GM12878 (cell line): ENCODE results near the gene EFTUD2. TPM values are rescaled to one million over a fixed set of nuclear protein-coding genes. Genes with fewer than 3 reads are reported as not detected.

ENCODE experiments used
- ATAC-seq: fragments of 200-7000 bp; cut with Tn5 transposase; 3 replicates; pipeline ENCODE4 v1.9.1; 2020; ENCODE audit warnings: mild to moderate bottlenecking, moderate library complexity
- BruUV-seq: library from RNA; stranded (reverse); fragments of 400-500 nt; replicated peaks from 2 replicates; lab custom pipeline; 2021; lab: Mats Ljungman, UMichigan
- CTCF ChIA-PET: fragments of 300-600 bp; sonication (Branson Sonifier 250); formaldehyde crosslinking; extraction: SDS; loops from one replicate; lab custom pipeline; 2021; ENCODE audit warnings: inconsistent platforms; lab: Yijun Ruan, JAX
- POLR2A ChIA-PET: fragments of 350-600 bp; formaldehyde crosslinking; extraction: SDS; loops from one replicate; lab custom pipeline; 2021; ENCODE audit warnings: inconsistent platforms; lab: Charles Lee
- RAD21 ChIA-PET: fragments of 300-600 bp; sonication (Branson Sonifier 250); formaldehyde crosslinking; loops from one replicate; lab custom pipeline; 2023; ENCODE audit warnings: antibody characterized with exemption; ENCODE audit not compliant: unreplicated experiment; lab: Charles Lee
- SMC1A ChIA-PET: fragments of 300-600 bp; sonication (Branson Sonifier 250); formaldehyde crosslinking; loops from one replicate; lab custom pipeline; 2023; ENCODE audit not compliant: unreplicated experiment, uncharacterized antibody; lab: Charles Lee
- DNase-seq: peaks from one replicate; pipeline ENCODE4 v3.0.0-alpha.2; 2011; ENCODE audit warnings: low read depth, low spot score
- FAIRE-seq: peaks from 3 replicates; lab custom pipeline; 2011; peaks lifted over from hg19 to GRCh38; lab: Jason Lieb, UNC
- H2AFZ ChIP-seq: 2 replicates; pipeline ENCODE4 v1.6.0; 2011; ENCODE audit warnings: low read depth, low read length, control low read depth; ENCODE audit not compliant: control insufficient read depth
- H3K27ac ChIP-seq: 2 replicates; pipeline ENCODE4 v1.5.1; 2011; ENCODE audit warnings: control low read depth; ENCODE audit not compliant: control insufficient read depth, insufficient read depth
- H3K27me3 ChIP-seq, 2 experiments: replicated peaks in 1 of 2; 2 replicates each; pipeline versions ENCODE4 v1.6.0 to v1.6.1; 2011; ENCODE audit warnings: low read length in 1 of 2; ENCODE audit not compliant: control insufficient read depth in 2 of 2, insufficient read depth in 2 of 2
- H3K36me3 ChIP-seq, 2 experiments: 2 replicates each; pipeline ENCODE4 v1.5.1; 2011; ENCODE audit warnings: low read length in 1 of 2; ENCODE audit not compliant: control insufficient read depth in 2 of 2, insufficient read depth in 2 of 2
- H3K4me1 ChIP-seq: 2 replicates; pipeline ENCODE4 v1.6.1; 2011; ENCODE audit warnings: mild to moderate bottlenecking, low read length, moderate library complexity, mixed read lengths; ENCODE audit not compliant: control insufficient read depth, insufficient read depth
- H3K4me2 ChIP-seq: 2 replicates; pipeline ENCODE4 v1.6.0; 2011; ENCODE audit warnings: control low read depth; ENCODE audit not compliant: control insufficient read depth, insufficient read depth
- H3K4me3 ChIP-seq: fragments of 200-600 bp; sonication (generic); 2 replicates; pipeline ENCODE4 v1.5.1; 2016
- H3K79me2 ChIP-seq: 2 replicates; pipeline ENCODE4 v1.6.0; 2011; ENCODE audit warnings: low read length; ENCODE audit not compliant: control insufficient read depth, insufficient read depth
- H3K9ac ChIP-seq: 2 replicates; pipeline ENCODE4 v1.8.0; 2011; ENCODE audit warnings: low read length, control low read depth, mixed read lengths; ENCODE audit not compliant: control insufficient read depth, insufficient read depth
- H3K9me3 ChIP-seq: replicated peaks from 3 replicates; pipeline ENCODE4 v1.5.1; 2011; ENCODE audit warnings: mild to moderate bottlenecking, low read length; ENCODE audit not compliant: control insufficient read depth, insufficient read depth
- H4K20me1 ChIP-seq: 2 replicates; pipeline ENCODE4 v1.6.0; 2011; ENCODE audit not compliant: control insufficient read depth, insufficient read depth
- CEBPB ChIP-seq, 2 experiments: fragments of 150-350 bp in 1 of 2; IDR thresholded peaks; 2 replicates each; pipeline ENCODE4 v1.6.1; 2012 to 2014; ENCODE audit warnings: low read depth in 2 of 2, low read length in 2 of 2, borderline replicate concordance in 1 of 2, inconsistent platforms in 1 of 2
- CREM ChIP-seq: IDR thresholded peaks from 2 replicates; pipeline ENCODE4 v1.6.1; 2014; ENCODE audit warnings: antibody characterized with exemption, low read depth
- GABPA ChIP-seq: IDR thresholded peaks from 2 replicates; pipeline ENCODE4 v1.6.1; 2014; ENCODE audit warnings: antibody characterized with exemption, low read depth, mild to moderate bottlenecking, inconsistent platforms
- GATAD2B ChIP-seq: fragments of 450-650 bp; conservative IDR thresholded peaks from 2 replicates; pipeline ENCODE4 v1.6.1; 2017; ENCODE audit warnings: low read depth, mild to moderate bottlenecking, moderate library complexity
- HCFC1 ChIP-seq: fragments of 150-350 bp; IDR thresholded peaks from 2 replicates; pipeline ENCODE4 v1.6.1; 2014; ENCODE audit warnings: low read length
- NFYB ChIP-seq: IDR thresholded peaks from 2 replicates; pipeline ENCODE4 v1.6.1; 2011; ENCODE audit warnings: low read depth, mild to moderate bottlenecking, low read length, improper control_type of control experiment, moderate library complexity; ENCODE audit not compliant: insufficient read depth
- ZNF274 ChIP-seq: IDR thresholded peaks from one replicate; pipeline ENCODE4 v1.8.0; 2011; ENCODE audit not compliant: insufficient read length, insufficient read depth
- WGBS: methylation state at CpG from one replicate; pipeline ENCODE4 v1.1.6; 2016; ENCODE audit warnings: low lambda C conversion rate; ENCODE audit not compliant: insufficient replicate concordance, insufficient coverage; ENCODE audit errors: missing lambda C conversion rate; 5-methylcytosine and 5-hydroxymethylcytosine counted together
- in situ Hi-C: fragments of 300-500 bp; cut with MboI; formaldehyde crosslinking; loops from 9 replicates; pipeline ENCODE4 v1.14.3; 2018; ENCODE audit warnings: mixed read lengths
- intact Hi-C: fragments of 100-400 bp; cut with micrococcal nuclease; formaldehyde crosslinking; loops from one replicate; pipeline ENCODE4 v1.14.2; 2022; ENCODE audit not compliant: unreplicated experiment
- polyA plus RNA-seq, 11 experiments: library from polyadenylated mRNA; depleted of rRNA in 4 of 11; unstranded in 6 of 11; stranded (reverse) in 5 of 11; fragments of >200 nt; fragmentation: Nextera tagmentation in 4 of 11; fragmentation: Illumina TruSeq in 1 of 11; extraction: Ambion mirVana in 4 of 11; extraction: Trizol in 1 of 11; gene quantifications; 1 replicate in 1 of 11; 2 replicates in 10 of 11; pipeline versions ENCODE4 v1.2.1 to v1.2.3, GENCODE V29; 2011 to 2016; ENCODE audit warnings: inconsistent platforms in 2 of 11, missing spikeins in 2 of 11, low read depth in 1 of 11
- total RNA-seq, 4 experiments: library from RNA; depleted of rRNA in 3 of 4; stranded (reverse); fragments of >200 nt in 3 of 4; fragmentation: Illumina TruSeq in 1 of 4; extraction: Trizol in 1 of 4; gene quantifications; 2 replicates each; pipeline versions ENCODE4 v1.2.1 to v1.2.3, GENCODE V29; 2013 to 2021
- TF ChIP-seq, protein P1 (sequence below): fragments of 450-650 bp; IDR thresholded peaks from 2 replicates; pipeline ENCODE4 v1.6.1; 2014; ENCODE audit warnings: mild to moderate bottlenecking
- TF ChIP-seq, protein P2 (sequence below): fragments of 150-350 bp; IDR thresholded peaks from 2 replicates; pipeline ENCODE4 v1.6.1; 2016; ENCODE audit warnings: low read depth, low read length
- TF ChIP-seq, protein P3 (sequence below): fragments of 150-350 bp; IDR thresholded peaks from 2 replicates; pipeline ENCODE4 v1.6.1; 2014; ENCODE audit warnings: mild to moderate bottlenecking, low read depth, low read length

EFTUD2 gene
- total and polyA plus RNA-seq, 10 of the 15 experiments (the other 5 are each of a cell fraction or from before 2014, with no cell fraction given), result 33.0 to 198 (median 126) TPM

DNA sequence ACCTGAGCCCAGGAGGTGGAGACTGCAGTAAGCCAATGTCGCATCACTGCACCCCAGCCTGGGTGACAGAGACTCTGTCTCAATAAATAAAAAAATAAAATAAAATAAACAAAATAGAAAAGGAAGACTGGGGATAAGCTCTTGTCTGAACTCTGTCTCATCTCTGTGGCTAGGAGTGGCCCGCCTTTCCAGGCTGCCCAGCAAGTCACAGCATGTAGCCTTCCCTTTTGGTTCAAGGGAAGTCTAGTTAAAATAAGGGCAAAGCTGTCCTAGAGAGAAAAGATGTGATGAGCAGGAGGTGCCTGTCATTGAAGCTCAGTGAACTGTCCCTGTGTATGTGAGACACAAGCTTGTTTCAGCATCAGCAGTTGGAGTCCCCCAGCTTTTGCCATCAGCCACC is 18.8 kb upstream of the EFTUD2 start:
- Histone ChIP-seq H4K20me1 (no peaks in the 10 kb centered on the region), H3K9ac (no peak overlapping the region), H3K36me3 (no peaks in the 10 kb centered on the region), H2AFZ (no peak overlapping the region), H3K4me3 (no peak overlapping the region), H3K27me3 (peaks cover 0 to 3% of the 10 kb centered on the region in 2 experiments; a peak in 2 of 4 replicates), H3K4me2 (no peak overlapping the region), H3K4me1 (peaks cover 12% of the 10 kb centered on the region), H3K9me3 (no peaks in the 10 kb centered on the region), H3K79me2 (no peaks in the 10 kb centered on the region), H3K27ac (no peak overlapping the region)
- no TSS peak for BruUV-seq
- no peak for ATAC-seq
- DNase-seq, result no peak
- CTCF ChIA-PET, result interaction anchor here (1.0 to 6.9 kb wide), 7 partner anchors 8 to 280 kb away, joined by 3 to 156 read pairs (median 6); partner anchors contain the start of genes ACBD4, EFTUD2 and PLCD3
- RAD21 ChIA-PET, result interaction anchor here (1.1 to 4.6 kb wide), 3 partner anchors 15 to 217 kb away, joined by 3 to 82 read pairs (median 3); partner anchors contain the start of gene ACBD4
- in situ Hi-C loops (no loop called here), intact Hi-C loops (no loop called here)
- FAIRE-seq, result no peak
- 67% methylated on average over 2 of the region's 2 CpGs for WGBS
- SMC1A ChIA-PET, result interaction anchor here (0.6 to 6.5 kb wide), 6 partner anchors 8 to 191 kb away, joined by 3 to 90 read pairs (median 3); no protein-coding TSS in a partner anchor
- TF ChIP-seq ZNF274 (no peak), CREM (no peak)
- POLR2A ChIA-PET, result interaction anchor here (0.9 kb wide), 1 partner anchor 17 kb away, joined by 4 read pairs; no protein-coding TSS in a partner anchor

DNA sequence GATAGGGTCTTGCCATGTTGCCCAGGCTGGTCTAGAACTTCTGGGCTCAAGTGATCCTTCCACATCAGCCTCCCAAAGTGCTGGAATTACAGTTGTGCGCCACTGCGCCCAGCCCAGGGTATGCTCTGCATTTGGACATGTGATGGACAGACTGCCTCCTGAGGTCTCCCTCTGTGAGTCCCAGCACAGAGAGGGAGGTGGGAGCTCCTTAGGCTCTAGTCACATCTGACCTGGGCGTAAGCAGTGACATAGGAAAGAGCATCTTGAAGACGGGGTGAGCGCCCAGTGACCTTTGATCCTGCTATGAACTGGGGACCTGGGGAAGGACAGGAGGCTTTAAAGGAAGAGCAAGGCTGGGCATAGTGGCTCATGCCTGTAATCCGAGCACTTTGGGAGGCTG is 18.2 kb upstream of the EFTUD2 start:
- intact Hi-C loops (no loop called here), in situ Hi-C loops (no loop called here)
- H3K36me3 ChIP-seq, result no peaks in the 10 kb centered on the region
- POLR2A ChIA-PET, result no interaction called here
- SMC1A ChIA-PET, result interaction anchor here (0.6 to 6.5 kb wide), 6 partner anchors 8 to 192 kb away, joined by 3 to 90 read pairs (median 3); a partner anchor contains a TSS
- CTCF ChIA-PET, result interaction anchor here (1.0 to 6.9 kb wide), 5 partner anchors 8 to 214 kb away, joined by 3 to 156 read pairs (median 6); partner anchors contain the start of genes ACBD4 and PLCD3
- DNase-seq (no peak), ATAC-seq (no peak), FAIRE-seq (no peak)
- peaks cover 0 to 3% of the 10 kb centered on the region in 2 experiments; a peak in 2 of 4 replicates for H3K27me3 ChIP-seq
- no peaks in the 10 kb centered on the region for H3K9me3 ChIP-seq
- H3K4me1 ChIP-seq, result peaks cover 12% of the 10 kb centered on the region
- no peaks in the 10 kb centered on the region for H4K20me1 ChIP-seq
- no peak overlapping the region for H2AFZ ChIP-seq
- WGBS, result 37% methylated on average over 6 of the region's 6 CpGs
- RAD21 ChIA-PET, result interaction anchor here (1.1 kb wide), 1 partner anchor 218 kb away, joined by 3 read pairs; the partner anchor contains the start of gene ACBD4
- H3K4me2 ChIP-seq, result no peak overlapping the region
- H3K27ac ChIP-seq, result no peak overlapping the region
- no peak overlapping the region for H3K9ac ChIP-seq
- no peaks in the 10 kb centered on the region for H3K79me2 ChIP-seq
- H3K4me3 ChIP-seq, result no peak overlapping the region
- BruUV-seq, result no TSS peak
- TF ChIP-seq, protein P1, sequence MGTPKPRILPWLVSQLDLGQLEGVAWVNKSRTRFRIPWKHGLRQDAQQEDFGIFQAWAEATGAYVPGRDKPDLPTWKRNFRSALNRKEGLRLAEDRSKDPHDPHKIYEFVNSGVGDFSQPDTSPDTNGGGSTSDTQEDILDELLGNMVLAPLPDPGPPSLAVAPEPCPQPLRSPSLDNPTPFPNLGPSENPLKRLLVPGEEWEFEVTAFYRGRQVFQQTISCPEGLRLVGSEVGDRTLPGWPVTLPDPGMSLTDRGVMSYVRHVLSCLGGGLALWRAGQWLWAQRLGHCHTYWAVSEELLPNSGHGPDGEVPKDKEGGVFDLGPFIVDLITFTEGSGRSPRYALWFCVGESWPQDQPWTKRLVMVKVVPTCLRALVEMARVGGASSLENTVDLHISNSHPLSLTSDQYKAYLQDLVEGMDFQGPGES, result no peak
- TF ChIP-seq, protein P2, sequence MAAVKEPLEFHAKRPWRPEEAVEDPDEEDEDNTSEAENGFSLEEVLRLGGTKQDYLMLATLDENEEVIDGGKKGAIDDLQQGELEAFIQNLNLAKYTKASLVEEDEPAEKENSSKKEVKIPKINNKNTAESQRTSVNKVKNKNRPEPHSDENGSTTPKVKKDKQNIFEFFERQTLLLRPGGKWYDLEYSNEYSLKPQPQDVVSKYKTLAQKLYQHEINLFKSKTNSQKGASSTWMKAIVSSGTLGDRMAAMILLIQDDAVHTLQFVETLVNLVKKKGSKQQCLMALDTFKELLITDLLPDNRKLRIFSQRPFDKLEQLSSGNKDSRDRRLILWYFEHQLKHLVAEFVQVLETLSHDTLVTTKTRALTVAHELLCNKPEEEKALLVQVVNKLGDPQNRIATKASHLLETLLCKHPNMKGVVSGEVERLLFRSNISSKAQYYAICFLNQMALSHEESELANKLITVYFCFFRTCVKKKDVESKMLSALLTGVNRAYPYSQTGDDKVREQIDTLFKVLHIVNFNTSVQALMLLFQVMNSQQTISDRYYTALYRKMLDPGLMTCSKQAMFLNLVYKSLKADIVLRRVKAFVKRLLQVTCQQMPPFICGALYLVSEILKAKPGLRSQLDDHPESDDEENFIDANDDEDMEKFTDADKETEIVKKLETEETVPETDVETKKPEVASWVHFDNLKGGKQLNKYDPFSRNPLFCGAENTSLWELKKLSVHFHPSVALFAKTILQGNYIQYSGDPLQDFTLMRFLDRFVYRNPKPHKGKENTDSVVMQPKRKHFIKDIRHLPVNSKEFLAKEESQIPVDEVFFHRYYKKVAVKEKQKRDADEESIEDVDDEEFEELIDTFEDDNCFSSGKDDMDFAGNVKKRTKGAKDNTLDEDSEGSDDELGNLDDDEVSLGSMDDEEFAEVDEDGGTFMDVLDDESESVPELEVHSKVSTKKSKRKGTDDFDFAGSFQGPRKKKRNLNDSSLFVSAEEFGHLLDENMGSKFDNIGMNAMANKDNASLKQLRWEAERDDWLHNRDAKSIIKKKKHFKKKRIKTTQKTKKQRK, result no peak
- TF ChIP-seq HCFC1 (no peak), GATAD2B (no peak), GABPA (no peak), CEBPB (IDR thresholded peaks at IDR 0.05; ENCODE audit: borderline replicate concordance in 1 of 2, low read depth in 2 of 2, low read length in 2 of 2) (no peak), NFYB (no peak)
- TF ChIP-seq, protein P3, sequence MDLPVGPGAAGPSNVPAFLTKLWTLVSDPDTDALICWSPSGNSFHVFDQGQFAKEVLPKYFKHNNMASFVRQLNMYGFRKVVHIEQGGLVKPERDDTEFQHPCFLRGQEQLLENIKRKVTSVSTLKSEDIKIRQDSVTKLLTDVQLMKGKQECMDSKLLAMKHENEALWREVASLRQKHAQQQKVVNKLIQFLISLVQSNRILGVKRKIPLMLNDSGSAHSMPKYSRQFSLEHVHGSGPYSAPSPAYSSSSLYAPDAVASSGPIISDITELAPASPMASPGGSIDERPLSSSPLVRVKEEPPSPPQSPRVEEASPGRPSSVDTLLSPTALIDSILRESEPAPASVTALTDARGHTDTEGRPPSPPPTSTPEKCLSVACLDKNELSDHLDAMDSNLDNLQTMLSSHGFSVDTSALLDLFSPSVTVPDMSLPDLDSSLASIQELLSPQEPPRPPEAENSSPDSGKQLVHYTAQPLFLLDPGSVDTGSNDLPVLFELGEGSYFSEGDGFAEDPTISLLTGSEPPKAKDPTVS, result no peak
